Upper lobe of right lung (tissue), 1 donor: ENCODE measurements around the gene PHF21B. TPM values are rescaled to one million over a fixed set of nuclear protein-coding genes. Genes with fewer than 3 reads are reported as not detected.

ENCODE experiments used
- ATAC-seq: fragments of 200-7000 bp; cut with Tn5 transposase; one replicate; pipeline ENCODE4 v1.9.1; 2020; ENCODE audit warnings: mild to moderate bottlenecking, moderate library complexity
- DNase-seq: peaks from one replicate; pipeline ENCODE4 v3.0.0-alpha.2; 2020
- H3K27ac ChIP-seq: fragments of 200-600 bp; one replicate; pipeline ENCODE4 v1.8.0; 2022
- H3K27me3 ChIP-seq: fragments of 200-600 bp; one replicate; pipeline ENCODE4 v1.8.0; 2022; ENCODE audit warnings: mild to moderate bottlenecking
- H3K36me3 ChIP-seq: fragments of 200-600 bp; one replicate; pipeline ENCODE4 v1.8.0; 2022
- H3K4me1 ChIP-seq: fragments of 200-600 bp; one replicate; pipeline ENCODE4 v1.8.0; 2022
- H3K4me3 ChIP-seq: fragments of 200-600 bp; one replicate; pipeline ENCODE4 v1.8.0; 2022; ENCODE audit warnings: mild to moderate bottlenecking
- H3K9me3 ChIP-seq: fragments of 200-600 bp; one replicate; pipeline ENCODE4 v1.8.0; 2022
- intact Hi-C: fragments of 100-400 bp; cut with DNase I; formaldehyde crosslinking; loops from one replicate; pipeline ENCODE4 v1.11.0; 2022
- total RNA-seq: library from RNA; stranded (reverse); fragmentation: NEBNext Ultra II Directional; extraction: Animal tissue kit (Norgen Biotek cat#: 25700); gene quantifications from one replicate; pipeline ENCODE4 v1.2.1, GENCODE V29; 2021
- TF ChIP-seq, protein P1 (sequence below): fragments of 200-600 bp; IDR thresholded peaks from one replicate; pipeline ENCODE4 v1.8.0; 2022; ENCODE audit warnings: antibody characterized with exemption
- donor health status: DM: no; HTN: yes; CAD: no; lungs with severe emphysema.

PHF21B gene
- total RNA-seq, 1 donor from 2014 or later: 0.12 TPM

DNA sequence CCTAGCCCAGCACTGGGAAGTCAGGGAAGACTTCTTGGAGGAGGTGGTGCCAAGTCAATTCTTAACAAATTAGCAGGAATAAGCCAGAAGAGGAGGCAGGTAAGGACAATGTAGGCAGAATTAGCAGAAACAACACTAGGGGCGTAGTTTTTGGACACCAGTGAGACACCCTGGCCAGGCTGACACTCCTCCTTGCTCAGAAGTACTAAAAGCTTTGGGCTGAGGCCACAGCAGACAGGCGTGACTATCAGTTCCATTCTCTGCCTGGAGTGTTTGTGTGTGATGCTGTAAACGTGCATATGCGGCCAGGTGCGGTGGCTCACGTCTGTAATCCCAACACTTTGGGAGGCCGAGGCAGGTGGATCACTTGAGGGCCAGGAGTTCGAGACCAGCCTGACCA lies 36.0 kb downstream of the PHF21B start:
- peaks cover 6% of the 10 kb centered on the region for H3K27me3 ChIP-seq
- H3K36me3 ChIP-seq: no peaks in the 10 kb centered on the region
- intact Hi-C loops: no loop called here
- no peak for ATAC-seq
- no peak overlapping the region for H3K4me3 ChIP-seq
- H3K27ac ChIP-seq: no peak overlapping the region
- no peaks in the 10 kb centered on the region for H3K9me3 ChIP-seq
- DNase-seq: no peak
- H3K4me1 ChIP-seq: no peaks in the 10 kb centered on the region
- TF ChIP-seq, protein P1, sequence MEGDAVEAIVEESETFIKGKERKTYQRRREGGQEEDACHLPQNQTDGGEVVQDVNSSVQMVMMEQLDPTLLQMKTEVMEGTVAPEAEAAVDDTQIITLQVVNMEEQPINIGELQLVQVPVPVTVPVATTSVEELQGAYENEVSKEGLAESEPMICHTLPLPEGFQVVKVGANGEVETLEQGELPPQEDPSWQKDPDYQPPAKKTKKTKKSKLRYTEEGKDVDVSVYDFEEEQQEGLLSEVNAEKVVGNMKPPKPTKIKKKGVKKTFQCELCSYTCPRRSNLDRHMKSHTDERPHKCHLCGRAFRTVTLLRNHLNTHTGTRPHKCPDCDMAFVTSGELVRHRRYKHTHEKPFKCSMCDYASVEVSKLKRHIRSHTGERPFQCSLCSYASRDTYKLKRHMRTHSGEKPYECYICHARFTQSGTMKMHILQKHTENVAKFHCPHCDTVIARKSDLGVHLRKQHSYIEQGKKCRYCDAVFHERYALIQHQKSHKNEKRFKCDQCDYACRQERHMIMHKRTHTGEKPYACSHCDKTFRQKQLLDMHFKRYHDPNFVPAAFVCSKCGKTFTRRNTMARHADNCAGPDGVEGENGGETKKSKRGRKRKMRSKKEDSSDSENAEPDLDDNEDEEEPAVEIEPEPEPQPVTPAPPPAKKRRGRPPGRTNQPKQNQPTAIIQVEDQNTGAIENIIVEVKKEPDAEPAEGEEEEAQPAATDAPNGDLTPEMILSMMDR: no peak

DNA sequence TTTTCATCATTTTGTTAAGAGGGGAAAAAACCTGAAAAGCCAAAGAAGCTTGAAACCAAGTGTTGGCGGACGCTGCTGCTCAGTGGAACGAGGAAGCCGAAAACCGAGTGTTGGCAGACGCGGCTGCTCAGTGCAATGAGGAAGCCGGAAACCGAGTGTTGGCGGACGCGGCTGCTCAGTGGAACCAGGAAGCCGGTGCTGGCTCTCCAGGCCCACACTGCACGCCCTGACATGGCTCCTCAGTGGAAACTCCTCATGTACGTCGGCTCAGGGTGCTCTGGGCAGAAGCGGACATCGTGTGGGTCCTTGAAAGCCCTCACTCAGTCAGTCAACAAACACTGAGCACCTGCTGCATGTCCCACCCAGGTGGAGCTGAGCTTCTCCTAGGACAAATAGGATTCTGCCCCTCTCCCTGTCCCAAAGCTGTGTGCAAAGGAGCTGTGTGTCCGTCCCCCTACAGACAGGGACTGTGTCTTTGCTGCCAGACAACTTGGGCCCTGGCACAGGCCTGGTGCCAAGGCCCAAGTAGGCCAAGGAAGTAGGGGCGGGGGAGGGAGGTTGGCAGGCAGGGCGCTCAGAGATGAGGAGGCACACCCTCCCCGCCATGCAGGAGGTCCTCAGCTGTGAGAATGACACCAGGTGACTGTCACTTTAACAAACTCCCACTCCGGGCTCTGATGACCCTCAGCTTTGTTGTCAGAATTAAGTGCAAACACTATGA lies 37.3 kb downstream of the PHF21B start:
- TF ChIP-seq, protein P1: no peak
- Histone ChIP-seq H3K9me3 (no peaks in the 10 kb centered on the region), H3K36me3 (no peaks in the 10 kb centered on the region), H3K27me3 (peaks cover 6% of the 10 kb centered on the region), H3K4me1 (no peaks in the 10 kb centered on the region), H3K4me3 (no peak overlapping the region), H3K27ac (no peak overlapping the region)
- no peak for DNase-seq
- no peak for ATAC-seq
- intact Hi-C loops: no loop called here

DNA sequence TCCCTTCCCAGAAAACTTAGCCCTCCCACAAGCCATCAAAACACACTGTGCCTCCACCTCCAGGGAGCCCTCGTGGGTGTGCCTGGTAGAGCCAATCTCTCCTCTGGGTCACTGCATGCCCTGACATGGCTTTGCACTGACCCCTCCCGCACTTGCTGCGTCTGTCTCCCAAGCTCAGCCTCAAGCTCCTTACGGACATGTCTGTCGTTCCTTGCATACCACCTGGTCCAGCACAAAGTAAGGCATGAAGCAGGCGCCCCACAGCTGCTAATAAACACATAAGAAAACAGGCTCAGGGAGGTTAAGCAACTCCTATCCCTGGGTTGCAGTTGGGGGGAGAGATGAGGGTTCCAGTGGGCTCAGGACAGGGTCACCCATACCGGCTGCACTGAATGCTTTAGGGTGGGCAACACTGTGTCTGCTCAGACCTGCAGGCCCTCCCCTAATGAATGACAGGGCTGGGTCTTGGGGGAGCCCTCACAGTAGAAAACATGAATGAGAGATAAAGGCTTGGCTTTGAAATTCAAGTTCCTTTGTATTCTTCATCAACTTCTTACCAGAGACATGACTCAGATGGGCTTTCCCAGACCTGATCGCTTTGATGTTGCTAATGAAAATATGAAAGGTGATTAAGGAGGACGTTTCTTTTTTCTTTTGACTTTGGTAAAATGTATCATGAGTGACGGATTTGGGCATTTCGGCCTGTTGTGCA lies 38.0 kb downstream of the PHF21B start:
- H3K27me3 ChIP-seq: peaks cover 6% of the 10 kb centered on the region
- ATAC-seq (no peak), DNase-seq (no peak)
- TF ChIP-seq, protein P1: no peak
- H3K36me3 ChIP-seq: no peaks in the 10 kb centered on the region
- H3K4me1 ChIP-seq: no peaks in the 10 kb centered on the region
- intact Hi-C loops: no loop called here
- H3K27ac ChIP-seq: no peak overlapping the region
- H3K4me3 ChIP-seq: no peak overlapping the region
- H3K9me3 ChIP-seq: no peaks in the 10 kb centered on the region

DNA sequence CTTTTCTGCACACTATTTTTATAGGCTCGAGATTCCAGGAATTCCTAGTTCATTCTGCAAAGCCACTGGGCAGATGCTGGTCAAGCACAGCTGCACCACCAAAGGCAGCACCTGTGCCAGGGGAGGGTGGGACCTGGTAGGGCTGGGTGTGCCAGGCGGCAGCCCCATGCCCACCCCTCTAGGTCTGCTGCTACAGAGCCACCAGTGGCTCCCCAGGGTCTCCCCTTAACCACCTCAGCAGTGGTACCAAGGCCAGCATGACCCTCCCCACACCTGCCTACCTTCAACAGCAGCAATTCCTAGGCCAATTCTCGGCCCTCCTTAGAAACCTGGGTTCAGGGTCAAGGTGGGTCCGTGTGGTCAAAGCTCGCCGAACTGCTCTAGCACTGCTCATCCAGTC lies 39.5 kb downstream of the PHF21B start:
- H3K27me3 ChIP-seq: peaks cover 7% of the 10 kb centered on the region
- no peaks in the 10 kb centered on the region for H3K36me3 ChIP-seq
- DNase-seq (no peak), ATAC-seq (no peak)
- no peak overlapping the region for H3K27ac ChIP-seq
- intact Hi-C loops: no loop called here
- TF ChIP-seq, protein P1: no peak
- no peaks in the 10 kb centered on the region for H3K4me1 ChIP-seq
- no peaks in the 10 kb centered on the region for H3K9me3 ChIP-seq
- H3K4me3 ChIP-seq: no peak overlapping the region

DNA sequence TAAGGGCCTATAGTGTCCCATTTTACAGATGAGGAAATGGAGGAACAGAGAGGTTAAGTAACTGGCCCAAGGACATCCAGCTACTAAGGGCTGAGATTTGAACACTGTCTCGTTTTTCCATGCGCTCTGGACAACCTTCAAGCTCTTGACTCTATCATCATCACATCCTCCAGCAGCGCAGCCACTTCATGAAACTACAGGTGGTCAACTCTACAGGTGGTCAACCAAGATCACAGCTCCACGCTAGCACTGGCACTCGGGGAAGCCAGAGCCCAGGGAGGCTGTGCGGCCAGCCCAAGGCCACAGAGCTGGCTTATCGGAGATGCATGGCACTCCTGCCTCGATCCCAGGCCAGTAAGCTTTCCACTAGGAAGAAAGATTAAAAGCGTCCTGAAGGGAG lies 40.0 kb downstream of the PHF21B start:
- Histone ChIP-seq H3K4me1 (no peaks in the 10 kb centered on the region), H3K27ac (no peak overlapping the region), H3K36me3 (no peaks in the 10 kb centered on the region), H3K27me3 (peaks cover 11% of the 10 kb centered on the region), H3K4me3 (no peak overlapping the region), H3K9me3 (no peaks in the 10 kb centered on the region)
- no peak for DNase-seq
- TF ChIP-seq, protein P1: no peak
- intact Hi-C loops: no loop called here
- ATAC-seq: no peak
